A549 (cell line): Measurements from ENCODE around the gene CHD9.
"Not testable (repeated sequence)": the region's sequence is repeated elsewhere in the genome, so short reads cannot be mapped to it uniquely, and the experiment has no call there.

ENCODE experiments used
- CEBPB ChIP-seq, 2 experiments: fragments of >200 bp in 1 of 2; sonication (Bioruptor Twin) in 1 of 2; formaldehyde crosslinking in 1 of 2; IDR thresholded peaks; 2 replicates each; pipeline ENCODE4 v1.6.1; 2012 to 2016
- CHD2 ChIP-seq: fragments of 150-350 bp; IDR thresholded peaks from 2 replicates; pipeline ENCODE4 v1.6.1; 2014; ENCODE audit warnings: low read length; ENCODE audit not compliant: partially characterized antibody
- FOXS1 ChIP-seq: fragments of 250-450 bp; sonication (Bioruptor Pico); IDR thresholded peaks from 2 replicates; pipeline ENCODE4 v1.5.0; 2020; ENCODE audit warnings: mild to moderate bottlenecking, moderate library complexity
- POLR2A ChIP-seq: IDR thresholded peaks from 2 replicates; pipeline ENCODE4 v1.6.1; 2012; ENCODE audit warnings: mild to moderate bottlenecking, low read length

GRCh38 chr16:53051255-53051654, 3.5 kb upstream of the CHD9 start:
- TF ChIP-seq CHD2; POLR2A; FOXS1; CEBPB (IDR thresholded peaks at IDR 0.05): not testable (repeated sequence)
